Subcutaneous adipose tissue (tissue), 4 donors: ENCODE measurements around the gene PSME1. TPM values are rescaled to one million over a fixed set of nuclear protein-coding genes. Genes with fewer than 3 reads are reported as not detected.

Experiments used
- CTCF ChIP-seq: fragments of 450-650 bp; IDR thresholded peaks from one replicate; pipeline ENCODE4 v1.5.1; 2016; ENCODE audit warnings: low read depth, mild to moderate bottlenecking, control low read depth, antibody characterized with exemption, moderate library complexity
- total RNA-seq, 4 donors: library from RNA; depleted of rRNA; stranded (reverse); fragments of >200 nt; gene quantifications; one replicate each; pipeline ENCODE4 v1.1.0, GENCODE V29; 2016

The PSME1 gene
- total RNA-seq, 4 donors from 2014 or later: 89.6 to 110 (median 99.7) TPM

GRCh38 chr14:24133735-24134134 lies 2.3 kb upstream of the PSME1 start:
- no peak for TF ChIP-seq CTCF

- TF ChIP-seq CTCF: no peak
Measured at GRCh38 chr14:24135584-24135833, 485 bp upstream of the PSME1 start.

- TF ChIP-seq CTCF: no peak
Measured at GRCh38 chr14:24136684-24137528, 912 bp downstream of the PSME1 start.

- TF ChIP-seq CTCF: no peak
Measured at GRCh38 chr14:24137529-24138395, 1.8 kb downstream of the PSME1 start.

- no peak for TF ChIP-seq CTCF
Measured at GRCh38 chr14:24138396-24139271, 2.6 kb downstream of the PSME1 start.

GRCh38 chr14:24139272-24139934 lies 3.4 kb downstream of the PSME1 start:
- TF ChIP-seq CTCF: no peak
